Measurements from ENCODE around the gene MDFI.

- no peak for TF ChIP-seq POLR2A (IDR thresholded peaks at IDR 0.05)
- TF ChIP-seq CTCF (IDR thresholded peaks at IDR 0.05) = no peak
Measured at GRCh38 chr6:41654698-41655151, 16.5 kb downstream of the MDFI start.

Measured in testis (tissue), 2 donors.